ENCODE data around the gene BAG5. TPM values are rescaled to one million over a fixed set of nuclear protein-coding genes. Genes with fewer than 3 reads are reported as not detected.

Gene BAG5
- total and polyA plus RNA-seq, 2 of the 4 experiments (the other 2 are of a cell fraction) = 6.7 to 22.2 TPM

- Histone ChIP-seq H4K91ac (ENCODE audit: insufficient read depth, low read depth, low read length) (no peak overlapping the region), H3K4me2 (ENCODE audit: low read depth, low read length) (no peak overlapping the region), H4K20me1 (ENCODE audit: insufficient read depth, low read length) (peaks cover 23% of the 10 kb centered on the region), H2AK5ac (ENCODE audit: low read depth, low read length) (no peak overlapping the region), H2AFZ (replicated peaks; ENCODE audit: low read length, poor library complexity) (no peak overlapping the region), H2AK9ac (replicated peaks; ENCODE audit: low read depth, low read length, poor library complexity) (no peak overlapping the region), H3K9me3 (ENCODE audit: control insufficient read depth, insufficient read depth, low read length) (no peaks in the 10 kb centered on the region), H4K5ac (ENCODE audit: low read depth, low read length) (no peak overlapping the region), H3K23ac (ENCODE audit: low read depth, low read length) (no peak overlapping the region), H3K36me3 (ENCODE audit: control insufficient read depth, insufficient read depth, low read length) (peaks cover 1% of the 10 kb centered on the region; the same call in 1 of the 2 replicates), H3K4me3 (ENCODE audit: insufficient read depth, low read depth, low read length) (no peak overlapping the region), H2BK20ac (ENCODE audit: low read depth, low read length) (no peak overlapping the region), H2BK15ac (ENCODE audit: low read depth, low read length) (no peak overlapping the region), H3K9ac (ENCODE audit: low read depth, low read length) (no peak overlapping the region), H3K9me1 (ENCODE audit: insufficient read depth, low read length) (peaks cover 13% of the 10 kb centered on the region), H3K18ac (ENCODE audit: low read depth, low read length) (no peak overlapping the region), H4K8ac (ENCODE audit: low read depth in 2 of 2, low read length in 2 of 2) (no peak overlapping the region), H2BK120ac (ENCODE audit: low read depth, low read length) (no peak overlapping the region), H3K4ac (ENCODE audit: low read depth, low read length) (no peak overlapping the region), H3K4me1 (ENCODE audit: control insufficient read depth, insufficient read depth, low read length) (peaks cover 13% of the 10 kb centered on the region), H2BK5ac (ENCODE audit: low read depth, low read length, poor library complexity, severe bottlenecking) (no peak overlapping the region), H3K27me3 (ENCODE audit: control insufficient read depth, insufficient read depth, low read length) (peaks cover 14% of the 10 kb centered on the region), H3K56ac (ENCODE audit: extremely low read depth, insufficient read depth, low read length) (no peak overlapping the region), H3K14ac (replicated peaks; ENCODE audit: low read depth, low read length) (no peak overlapping the region), H3K79me1 (ENCODE audit: low read depth in 1 of 2, low read length in 2 of 2) (peaks cover 0 to 41% of the 10 kb centered on the region in 2 experiments; a peak in 3 of 4 replicates), H3K27ac (ENCODE audit: insufficient read depth, low read length) (no peak overlapping the region)
- ChIA-PET POLR2A (ENCODE audit: unreplicated experiment) (no interaction called here), CTCF (no interaction called here)
- TF ChIP-seq MAFK (IDR thresholded peaks at IDR 0.05; ENCODE audit: low read depth, low read length) (no peak), RCOR1 (IDR thresholded peaks at IDR 0.05; ENCODE audit: insufficient replicate concordance, low read length) (no peak), BHLHE40 (IDR thresholded peaks at IDR 0.05; ENCODE audit: low read depth, low read length) (no peak), CTCF (conservative IDR thresholded peaks at IDR 0.05; ENCODE audit: low read depth, low read length) (no peak), MXI1 (IDR thresholded peaks at IDR 0.05; ENCODE audit: borderline replicate concordance, low read depth, low read length) (no peak), CEBPB (IDR thresholded peaks at IDR 0.05; ENCODE audit: low read depth, low read length) (no peak), RFX5 (IDR thresholded peaks at IDR 0.05; ENCODE audit: low read depth, low read length) (no peak), FOS (IDR thresholded peaks at IDR 0.05; ENCODE audit: low read depth, low read length) (no peak), RAD21 (IDR thresholded peaks at IDR 0.05; ENCODE audit: low read length) (no peak), CHD1 (IDR thresholded peaks at IDR 0.05; ENCODE audit: low read depth, low read length) (no peak), SMC3 (IDR thresholded peaks at IDR 0.05; ENCODE audit: low read depth, low read length) (no peak), MAZ (IDR thresholded peaks at IDR 0.05; ENCODE audit: borderline replicate concordance, low read depth, low read length) (no peak), NFE2L2 (IDR thresholded peaks at IDR 0.05; ENCODE audit: low read depth, low read length) (no peak), POLR2A (IDR thresholded peaks at IDR 0.05; ENCODE audit: low read depth, low read length) (no peak)
- TF ChIP-seq, protein P1, sequence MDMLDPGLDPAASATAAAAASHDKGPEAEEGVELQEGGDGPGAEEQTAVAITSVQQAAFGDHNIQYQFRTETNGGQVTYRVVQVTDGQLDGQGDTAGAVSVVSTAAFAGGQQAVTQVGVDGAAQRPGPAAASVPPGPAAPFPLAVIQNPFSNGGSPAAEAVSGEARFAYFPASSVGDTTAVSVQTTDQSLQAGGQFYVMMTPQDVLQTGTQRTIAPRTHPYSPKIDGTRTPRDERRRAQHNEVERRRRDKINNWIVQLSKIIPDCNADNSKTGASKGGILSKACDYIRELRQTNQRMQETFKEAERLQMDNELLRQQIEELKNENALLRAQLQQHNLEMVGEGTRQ (IDR thresholded peaks at IDR 0.05; ENCODE audit: low read depth, low read length) = no peak
- TF ChIP-seq, protein P2, sequence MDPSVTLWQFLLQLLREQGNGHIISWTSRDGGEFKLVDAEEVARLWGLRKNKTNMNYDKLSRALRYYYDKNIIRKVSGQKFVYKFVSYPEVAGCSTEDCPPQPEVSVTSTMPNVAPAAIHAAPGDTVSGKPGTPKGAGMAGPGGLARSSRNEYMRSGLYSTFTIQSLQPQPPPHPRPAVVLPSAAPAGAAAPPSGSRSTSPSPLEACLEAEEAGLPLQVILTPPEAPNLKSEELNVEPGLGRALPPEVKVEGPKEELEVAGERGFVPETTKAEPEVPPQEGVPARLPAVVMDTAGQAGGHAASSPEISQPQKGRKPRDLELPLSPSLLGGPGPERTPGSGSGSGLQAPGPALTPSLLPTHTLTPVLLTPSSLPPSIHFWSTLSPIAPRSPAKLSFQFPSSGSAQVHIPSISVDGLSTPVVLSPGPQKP (IDR thresholded peaks at IDR 0.05; ENCODE audit: borderline replicate concordance, low read depth, low read length) = no peak
- intact Hi-C loops (cut with micrococcal nuclease) = no loop called here
- ATAC-seq (ENCODE audit: low read depth) = no peak
- in situ Hi-C loops (cut with MboI; ENCODE audit: low sequenced_read_pairs) = no loop called here
- no TSS peak for BruUV-seq (replicated peaks)
- no CpG with 5 or more reads among the region's 1 CpG for WGBS, 2 experiments (ENCODE audit: extremely low coverage in 2 of 2, insufficient read length in 1 of 2)
- dilution Hi-C loops (cut with HindIII; ENCODE audit: low sequenced_read_pairs, unreplicated experiment) = no loop called here
- DNase-seq = no peak
Measured at GRCh38 chr14:103526914-103527248, 35.6 kb downstream of the BAG5 start.
